ENCODE results near the gene C6orf47.

DNA sequence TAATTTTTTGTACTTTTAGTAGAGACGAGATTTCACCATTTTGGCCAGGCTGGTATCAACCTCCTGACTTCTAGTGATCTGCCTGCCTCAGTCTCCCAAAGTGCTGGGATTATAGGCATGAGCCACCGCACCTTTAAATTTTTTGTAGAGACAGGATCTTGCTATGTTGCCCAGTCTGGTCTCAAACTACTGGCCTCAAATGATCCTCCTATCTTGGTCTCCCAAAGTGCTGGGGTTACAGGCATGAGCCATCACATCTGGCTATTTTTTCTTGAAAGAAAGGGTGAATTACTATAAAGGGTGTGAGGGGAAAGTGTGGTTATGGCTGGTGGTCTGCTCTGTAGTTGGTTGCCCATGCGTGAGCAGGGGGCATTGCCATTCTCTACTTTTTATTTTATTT is 47.6 kb upstream of the C6orf47 start:
- TF ChIP-seq POLR2A (IDR thresholded peaks at IDR 0.05; ENCODE audit: low read depth, low read length), result no peak
- TF ChIP-seq POLR2AphosphoS5 (IDR thresholded peaks at IDR 0.05; ENCODE audit: low read depth, low read length), result no peak
- no peak for TF ChIP-seq TAF1 (IDR thresholded peaks at IDR 0.05; ENCODE audit: borderline replicate concordance, low read depth, low read length)

Data from GM12892 (cell line).